Thyroid gland (tissue), 4 donors: ENCODE data around the gene PKP3. TPM values are rescaled to one million over a fixed set of nuclear protein-coding genes. Genes with fewer than 3 reads are reported as not detected.

Experiments used
- DNase-seq, 2 donors: peaks; one replicate each; pipeline ENCODE4 v3.0.0-alpha.2; 2019
- H3K27ac ChIP-seq, 3 donors: fragments of 200-600 bp; sonication (generic); 1 replicate in 2 of 3; 2 replicates in 1 of 3; pipeline ENCODE4 v1.5.1; 2016 to 2019; ENCODE audit warnings: mild to moderate bottlenecking in 1 of 3, moderate library complexity in 1 of 3
- H3K27me3 ChIP-seq: fragments of 200-600 bp; sonication (generic); one replicate; pipeline ENCODE4 v1.5.1; 2019
- H3K36me3 ChIP-seq, 2 donors: fragments of 200-600 bp; sonication (generic); one replicate each; pipeline ENCODE4 v1.5.1; 2016 to 2019
- H3K4me1 ChIP-seq, 2 donors: fragments of 200-600 bp; sonication (generic); one replicate each; pipeline ENCODE4 v1.5.1; 2017 to 2019
- H3K4me3 ChIP-seq, 3 donors: fragments of 200-600 bp; sonication (generic); replicated peaks in 1 of 3; 1 replicate in 2 of 3; 2 replicates in 1 of 3; pipeline ENCODE4 v1.5.1; 2016; ENCODE audit warnings: mild to moderate bottlenecking in 1 of 3
- H3K9me3 ChIP-seq: fragments of 200-600 bp; sonication (generic); one replicate; pipeline ENCODE4 v1.5.1; 2017
- POLR2A ChIP-seq, 2 donors: fragments of 450-650 bp; IDR thresholded peaks; one replicate each; pipeline ENCODE4 v1.6.1; 2017; ENCODE audit warnings: antibody characterized with exemption in 2 of 2, mild to moderate bottlenecking in 2 of 2, moderate library complexity in 1 of 2
- WGBS, 2 donors: methylation state at CpG; one replicate each; pipeline ENCODE4 v1.1.5; 2017; 5-methylcytosine and 5-hydroxymethylcytosine counted together
- intact Hi-C: fragments of 100-400 bp; cut with DNase I; formaldehyde crosslinking; loops from one replicate; pipeline ENCODE4 v1.15.1; 2023
- total RNA-seq, 4 donors: library from RNA; depleted of rRNA; stranded (reverse); fragments of >200 nt; gene quantifications; one replicate each; pipeline ENCODE4 v1.2.3, GENCODE V29; 2016
- TF ChIP-seq, protein P1 (sequence below), 6 experiments: fragments of 200-600 bp in 3 of 6; fragments of 450-650 bp in 3 of 6; sonication (generic) in 3 of 6; IDR thresholded peaks; one replicate each; pipeline ENCODE4 v1.5.1; 2016 to 2019; ENCODE audit warnings: antibody characterized with exemption in 6 of 6, mild to moderate bottlenecking in 2 of 6, inconsistent platforms in 1 of 6, moderate library complexity in 1 of 6

Gene PKP3
- total RNA-seq, 4 donors from 2014 or later, result 30.4 to 58.4 (median 46.9) TPM

GRCh38 chr11:425301-425700 lies 31.3 kb downstream of the PKP3 start:
- 68 to 83% methylated on average over 4 of the region's 4 CpGs for WGBS, 2 donors
- intact Hi-C loops, result no loop called here
- Histone ChIP-seq H3K27ac (no peak overlapping the region), H3K4me3 (no peak overlapping the region), H3K4me1 (no peaks in the 10 kb centered on the region), H3K36me3 (no peaks in the 10 kb centered on the region), H3K27me3 (no peaks in the 10 kb centered on the region), H3K9me3 (no peaks in the 10 kb centered on the region)
- no peak for TF ChIP-seq POLR2A (IDR thresholded peaks at IDR 0.05)
- TF ChIP-seq, protein P1, sequence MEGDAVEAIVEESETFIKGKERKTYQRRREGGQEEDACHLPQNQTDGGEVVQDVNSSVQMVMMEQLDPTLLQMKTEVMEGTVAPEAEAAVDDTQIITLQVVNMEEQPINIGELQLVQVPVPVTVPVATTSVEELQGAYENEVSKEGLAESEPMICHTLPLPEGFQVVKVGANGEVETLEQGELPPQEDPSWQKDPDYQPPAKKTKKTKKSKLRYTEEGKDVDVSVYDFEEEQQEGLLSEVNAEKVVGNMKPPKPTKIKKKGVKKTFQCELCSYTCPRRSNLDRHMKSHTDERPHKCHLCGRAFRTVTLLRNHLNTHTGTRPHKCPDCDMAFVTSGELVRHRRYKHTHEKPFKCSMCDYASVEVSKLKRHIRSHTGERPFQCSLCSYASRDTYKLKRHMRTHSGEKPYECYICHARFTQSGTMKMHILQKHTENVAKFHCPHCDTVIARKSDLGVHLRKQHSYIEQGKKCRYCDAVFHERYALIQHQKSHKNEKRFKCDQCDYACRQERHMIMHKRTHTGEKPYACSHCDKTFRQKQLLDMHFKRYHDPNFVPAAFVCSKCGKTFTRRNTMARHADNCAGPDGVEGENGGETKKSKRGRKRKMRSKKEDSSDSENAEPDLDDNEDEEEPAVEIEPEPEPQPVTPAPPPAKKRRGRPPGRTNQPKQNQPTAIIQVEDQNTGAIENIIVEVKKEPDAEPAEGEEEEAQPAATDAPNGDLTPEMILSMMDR (IDR thresholded peaks at IDR 0.05), result no peak
- no peak for DNase-seq

GRCh38 chr11:426851-427250 lies 32.8 kb downstream of the PKP3 start:
- 94 to 98% methylated on average over 7 to 8 of the region's 8 CpGs for WGBS, 2 donors
- H3K4me1 ChIP-seq, result no peaks in the 10 kb centered on the region

GRCh38 chr11:428295-428694 lies 34.3 kb downstream of the PKP3 start:
- no peak overlapping the region for H3K4me3 ChIP-seq
- no peak for DNase-seq
- WGBS, 2 donors, result 93% methylated on average over 9 to 23 of the region's 24 CpGs
- no peaks in the 10 kb centered on the region for H3K36me3 ChIP-seq
- no peak overlapping the region for H3K27ac ChIP-seq
- no peaks in the 10 kb centered on the region for H3K4me1 ChIP-seq
- intact Hi-C loops, result no loop called here
- no peaks in the 10 kb centered on the region for H3K27me3 ChIP-seq
- TF ChIP-seq, protein P1 (IDR thresholded peaks at IDR 0.05), result no peak
- no peak for TF ChIP-seq POLR2A (IDR thresholded peaks at IDR 0.05)
- no peaks in the 10 kb centered on the region for H3K9me3 ChIP-seq

More at GRCh38 chr11:426851-427250, 32.8 kb downstream of the PKP3 start:
- DNase-seq, result no peak
- H3K27me3 ChIP-seq, result no peaks in the 10 kb centered on the region
- no peak for TF ChIP-seq POLR2A (IDR thresholded peaks at IDR 0.05)
- TF ChIP-seq, protein P1 (IDR thresholded peaks at IDR 0.05), result no peak
- no peaks in the 10 kb centered on the region for H3K36me3 ChIP-seq
- no peaks in the 10 kb centered on the region for H3K9me3 ChIP-seq
- no peak overlapping the region for H3K4me3 ChIP-seq
- intact Hi-C loops, result no loop called here
- no peak overlapping the region for H3K27ac ChIP-seq

GRCh38 chr11:429391-429790 lies 35.4 kb downstream of the PKP3 start:
- Histone ChIP-seq H3K4me3 (no peak overlapping the region), H3K36me3 (no peaks in the 10 kb centered on the region), H3K27me3 (no peaks in the 10 kb centered on the region), H3K27ac (no peak overlapping the region), H3K4me1 (no peaks in the 10 kb centered on the region), H3K9me3 (no peaks in the 10 kb centered on the region)
- 91% methylated on average over 10 to 21 of the region's 27 CpGs for WGBS, 2 donors
- no peak for DNase-seq
- intact Hi-C loops, result no loop called here
- TF ChIP-seq, protein P1 (IDR thresholded peaks at IDR 0.05), result no peak
- TF ChIP-seq POLR2A (IDR thresholded peaks at IDR 0.05), result no peak

DNA sequence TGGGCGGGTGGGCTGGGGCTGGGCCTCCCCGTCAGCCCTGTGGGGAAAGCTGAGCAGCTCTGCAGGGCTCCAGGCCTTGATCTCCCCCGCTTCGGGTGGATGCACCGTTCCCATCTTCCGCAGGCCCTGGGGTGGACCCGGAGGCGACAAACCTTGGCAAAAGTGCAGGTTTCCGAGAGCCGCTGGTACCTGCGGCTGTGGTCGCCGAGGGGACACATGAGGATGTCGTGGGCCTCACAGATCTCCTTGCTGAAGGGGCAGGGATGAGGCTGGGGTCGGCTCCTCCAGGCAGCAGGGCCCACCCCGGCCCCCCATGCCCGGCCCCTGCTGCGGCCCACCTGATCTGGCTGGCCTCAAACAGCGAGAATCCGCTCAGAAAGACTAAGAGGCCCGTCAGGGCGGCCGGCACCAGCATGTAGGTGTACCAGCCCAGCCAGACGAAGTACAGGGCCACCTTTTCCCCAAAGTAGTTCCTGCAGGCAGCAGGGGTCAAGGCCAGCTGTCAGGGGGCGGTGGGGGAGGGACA lies 36.0 kb downstream of the PKP3 start:
- Histone ChIP-seq H3K9me3 (no peaks in the 10 kb centered on the region), H3K36me3 (no peaks in the 10 kb centered on the region), H3K4me1 (no peaks in the 10 kb centered on the region), H3K27ac (no peak overlapping the region), H3K27me3 (no peaks in the 10 kb centered on the region), H3K4me3 (no peak overlapping the region)
- intact Hi-C loops, result no loop called here
- no peak for DNase-seq
- TF ChIP-seq, protein P1 (IDR thresholded peaks at IDR 0.05), result no peak
- TF ChIP-seq POLR2A (IDR thresholded peaks at IDR 0.05), result no peak
- WGBS, 2 donors, result 31 to 83% methylated on average over 8 to 12 of the region's 25 CpGs
